Lower leg skin (tissue), 3 donors: Measurements from ENCODE around the gene CAMTA1.

ENCODE experiments used
- CTCF ChIP-seq, 3 donors: fragments of 450-650 bp; IDR thresholded peaks; one replicate each; pipeline ENCODE4 v1.5.1; 2016; ENCODE audit warnings: antibody characterized with exemption in 3 of 3, mild to moderate bottlenecking in 3 of 3, moderate library complexity in 2 of 3
- POLR2A ChIP-seq, 2 donors: fragments of 450-650 bp; IDR thresholded peaks; one replicate each; pipeline ENCODE4 v1.6.1; 2016 to 2017; ENCODE audit warnings: antibody characterized with exemption in 2 of 2, mild to moderate bottlenecking in 1 of 2, moderate library complexity in 1 of 2

- TF ChIP-seq CTCF (IDR thresholded peaks at IDR 0.05) (no peak), POLR2A (IDR thresholded peaks at IDR 0.05) (no peak)
These were observed 13.8 kb upstream of the CAMTA1 start for GRCh38 chr1:6771441-6771769.
